Left renal pelvis (tissue), 4 donors: ENCODE results near the gene ROGDI. TPM values are rescaled to one million over a fixed set of nuclear protein-coding genes. Genes with fewer than 3 reads are reported as not detected.

Source experiments
- DNase-seq, 4 donors: peaks; one replicate each; pipeline ENCODE4 v3.0.0-alpha.2; 2013; ENCODE audit warnings: low read depth in 4 of 4, low spot score in 3 of 4
- polyA plus RNA-seq, 4 donors: library from polyadenylated mRNA; unstranded; fragments of 120-200 nt; gene quantifications; one replicate each; pipeline ENCODE4 v1.2.1, GENCODE V29; 2013; ENCODE audit not compliant: insufficient read length in 4 of 4

The ROGDI gene, protein sequence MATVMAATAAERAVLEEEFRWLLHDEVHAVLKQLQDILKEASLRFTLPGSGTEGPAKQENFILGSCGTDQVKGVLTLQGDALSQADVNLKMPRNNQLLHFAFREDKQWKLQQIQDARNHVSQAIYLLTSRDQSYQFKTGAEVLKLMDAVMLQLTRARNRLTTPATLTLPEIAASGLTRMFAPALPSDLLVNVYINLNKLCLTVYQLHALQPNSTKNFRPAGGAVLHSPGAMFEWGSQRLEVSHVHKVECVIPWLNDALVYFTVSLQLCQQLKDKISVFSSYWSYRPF
- polyA plus RNA-seq, result 10 to 100 TPM; 33.8 to 46.5 (median 37.3) TPM

DNA sequence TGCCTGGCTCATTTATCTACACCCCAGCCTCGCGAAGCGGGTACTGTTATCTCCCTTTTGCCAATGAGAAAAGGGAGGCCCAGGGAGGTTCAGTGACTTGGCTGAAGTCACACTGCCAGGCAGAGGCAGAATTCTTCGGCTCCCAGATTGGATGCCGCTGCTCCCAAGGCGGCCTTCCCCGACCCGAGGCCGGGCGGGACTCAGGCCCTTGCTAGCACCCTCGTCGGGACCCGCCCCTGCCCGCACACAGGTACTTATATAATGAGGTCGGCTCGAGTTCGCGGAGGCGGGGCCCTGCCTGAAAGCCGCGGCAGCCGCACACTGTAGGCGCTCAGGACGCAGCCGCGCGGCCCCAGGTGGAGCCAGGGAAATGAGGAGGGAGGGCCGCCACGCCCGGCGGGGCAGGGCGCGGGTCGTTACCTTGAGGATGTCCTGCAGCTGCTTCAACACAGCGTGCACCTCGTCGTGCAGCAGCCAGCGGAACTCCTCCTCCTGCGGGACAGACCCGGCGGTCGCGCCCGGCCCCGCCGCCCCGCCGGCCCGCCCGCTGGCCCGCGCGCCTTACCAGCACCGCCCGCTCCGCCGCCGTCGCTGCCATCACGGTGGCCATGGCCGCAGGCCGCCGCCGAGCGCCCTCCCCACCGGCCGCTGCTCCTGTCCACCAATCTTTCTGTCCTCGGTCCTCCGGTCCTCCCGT is at the start of gene ROGDI:
Gene ROGDI, minus strand, starts transcription at position 672 of the 697 bp plus-strand sequence. Its CDS starts 62 bp downstream, at position 610.
- peak; percentile 52 to 67 (median 58) for DNase-seq

DNA sequence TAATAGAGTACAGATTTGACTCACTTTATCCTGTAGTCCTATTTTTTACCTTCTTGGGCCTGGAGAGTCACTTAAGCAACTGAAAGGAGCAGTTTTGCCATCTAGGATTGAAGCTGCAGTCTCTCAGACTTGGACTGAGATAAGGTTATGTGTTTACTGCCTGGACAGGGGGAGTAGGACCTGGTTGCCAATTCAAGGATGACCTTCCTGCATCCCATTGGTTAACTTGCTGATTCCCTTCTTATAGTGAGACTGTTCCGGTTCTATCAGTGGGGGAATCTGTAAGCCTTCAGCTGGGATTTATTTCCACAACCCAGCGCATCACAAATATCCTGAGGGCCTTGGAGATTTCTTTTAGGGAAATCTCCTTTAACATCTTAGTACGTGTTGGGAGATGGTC is 47.8 kb upstream of the ROGDI start:
- no peak for DNase-seq

DNA sequence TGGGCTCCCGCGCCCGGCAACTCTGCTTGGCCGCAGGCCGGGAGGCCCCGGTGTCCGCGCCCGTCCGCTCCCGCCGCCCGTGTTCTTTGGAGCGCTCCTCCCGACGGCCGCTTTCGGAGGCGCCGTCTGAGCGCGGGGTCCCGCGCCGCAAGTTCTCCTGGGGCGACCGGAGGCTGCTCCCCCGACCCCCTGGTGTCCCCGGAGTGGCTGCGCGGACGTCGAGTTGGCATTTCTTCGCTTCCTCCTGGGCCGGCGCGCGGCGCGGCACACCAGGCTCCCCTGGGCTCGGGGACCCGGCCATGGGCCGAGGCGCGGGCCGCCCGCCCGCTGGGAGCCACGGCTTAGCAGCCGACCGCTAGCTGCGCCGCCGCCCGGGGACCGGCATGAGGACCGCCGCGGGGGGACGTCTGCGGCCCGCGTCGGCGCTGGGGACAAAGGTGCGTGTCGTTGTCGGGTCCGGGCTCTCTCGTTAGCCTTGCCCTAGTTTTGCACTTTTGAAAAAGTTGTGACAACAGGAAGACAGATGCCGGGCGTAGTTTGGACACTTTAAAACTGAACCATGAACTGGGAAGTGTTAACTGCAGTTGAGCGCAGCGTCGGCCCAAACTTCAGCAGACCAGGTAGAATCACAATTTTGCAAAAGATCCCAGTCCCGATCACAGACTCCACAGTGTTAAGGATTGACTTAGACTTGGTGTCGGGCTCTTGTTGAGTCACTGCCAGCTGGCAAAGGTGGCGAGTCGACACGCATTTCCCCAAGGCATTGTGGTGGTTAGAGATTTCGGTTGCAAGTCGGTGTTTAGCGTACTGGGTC is 45.5 kb upstream of the ROGDI start:
- peak in 3 of 4 donors; percentile 3 to 5 (median 3) for DNase-seq

DNA sequence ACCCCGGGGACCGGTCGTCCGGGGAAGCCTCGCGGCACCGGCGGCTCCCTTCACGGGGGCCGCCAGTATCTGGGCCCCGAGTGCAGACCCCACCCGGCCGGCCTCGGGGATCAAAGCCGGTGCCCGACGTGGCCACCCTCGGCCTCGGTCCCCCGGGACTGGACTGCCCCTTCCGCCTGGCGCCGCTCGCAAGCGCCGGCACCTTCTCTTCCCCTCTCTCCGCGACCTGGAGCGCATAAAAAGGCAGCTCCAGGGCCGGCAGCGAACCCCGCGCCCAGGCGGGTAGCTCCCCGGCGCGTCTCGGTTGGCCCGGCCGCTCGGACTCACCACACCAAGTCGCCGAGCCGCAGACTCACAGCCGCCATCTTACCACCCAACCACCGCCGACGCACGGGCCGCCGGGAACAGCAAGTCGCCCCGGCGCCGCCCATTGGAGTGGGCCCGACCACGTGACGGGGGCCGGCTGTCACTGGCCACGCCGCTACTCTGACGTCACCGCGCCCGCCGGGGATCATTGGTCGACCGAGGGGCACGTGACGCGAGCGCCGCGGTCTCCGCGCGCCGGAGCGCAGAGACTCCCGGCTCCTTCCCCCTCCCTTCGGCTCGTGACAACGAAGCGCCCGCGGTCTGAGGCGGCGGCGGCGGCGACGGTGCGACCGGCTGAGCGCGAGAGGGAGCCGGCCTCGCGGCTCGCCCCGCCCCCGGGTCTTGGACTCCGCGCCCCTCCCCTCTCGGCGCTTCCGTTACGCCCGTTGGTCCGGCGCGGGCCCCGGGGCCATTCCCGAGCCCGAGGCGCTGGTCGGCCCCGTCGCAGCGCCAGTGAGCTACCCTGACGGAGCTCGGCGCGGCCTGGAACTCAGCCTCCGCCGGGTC is 44.7 kb upstream of the ROGDI start, which contains the start of the genes GLYR1 and UBN1:
Gene GLYR1, minus strand, starts transcription at position 388 of the 873 bp plus-strand sequence. Its CDS starts 23 bp downstream, at position 365.
Gene UBN1, plus strand, starts transcription at position 581 of the 873 bp plus-strand sequence. CDS start 5,437 bp downstream, outside the sequence.
- DNase-seq, result peak; percentile 83 to 94 (median 93)

DNA sequence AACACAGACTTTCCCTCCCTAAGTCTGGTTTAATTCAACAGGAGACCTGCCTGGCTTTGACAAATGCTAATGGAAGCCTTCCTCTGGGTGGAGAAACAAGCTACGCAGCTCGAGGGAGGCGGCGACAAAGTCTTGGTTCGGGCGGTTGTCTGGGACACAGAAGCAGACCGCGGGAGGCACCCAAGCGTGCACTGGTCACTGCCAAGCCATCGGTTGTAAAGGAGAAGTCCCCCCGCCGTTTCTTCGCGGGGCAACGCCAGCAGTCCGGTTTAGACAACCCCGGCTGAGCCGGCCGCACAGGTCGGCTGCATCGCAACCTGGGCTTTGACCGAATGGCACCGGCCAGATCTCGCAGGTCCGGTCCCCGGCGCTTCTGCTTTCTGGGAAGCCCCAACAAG is 44.1 kb upstream of the ROGDI start:
- peak in 3 of 4 donors; percentile 28 to 36 (median 32) for DNase-seq

DNA sequence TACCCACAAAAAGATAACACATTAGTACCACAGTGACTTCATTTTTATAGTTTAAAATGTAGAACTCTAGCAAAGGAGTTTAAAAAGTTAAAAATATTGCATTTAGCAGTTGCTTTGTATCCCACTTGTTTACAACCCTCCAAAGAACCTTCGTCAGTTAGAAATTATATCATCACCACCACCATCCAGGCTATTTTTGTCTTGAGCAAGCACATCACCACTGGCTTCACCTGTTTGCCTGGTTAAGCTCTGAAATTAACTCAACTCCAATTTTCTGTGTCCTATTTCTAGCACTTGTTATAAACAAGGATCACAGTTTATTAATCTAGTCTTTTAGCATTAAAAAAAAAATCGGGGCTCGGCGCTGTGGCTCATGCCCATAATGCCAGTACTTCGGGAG is 38.6 kb upstream of the ROGDI start:
- no peak for DNase-seq

DNA sequence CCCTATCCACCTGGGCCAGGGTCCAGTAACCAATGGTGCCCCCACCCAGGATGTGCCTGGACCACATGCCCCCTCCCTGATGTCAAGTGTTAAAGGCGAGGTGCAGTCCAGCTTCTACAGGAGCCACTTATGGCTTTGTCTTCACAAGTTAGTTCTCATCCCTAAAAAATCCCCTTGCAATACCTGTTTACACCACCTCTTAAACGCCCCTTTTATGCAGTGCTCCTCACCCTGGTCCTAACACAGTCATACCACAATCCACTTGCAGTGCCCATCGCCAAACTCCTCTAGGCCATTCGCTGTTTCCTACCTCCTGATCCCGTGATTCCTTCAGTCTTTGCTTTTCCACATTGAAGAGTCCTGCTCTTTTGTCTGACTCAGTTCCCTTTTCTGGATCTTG is 37.5 kb upstream of the ROGDI start:
- no peak for DNase-seq

DNA sequence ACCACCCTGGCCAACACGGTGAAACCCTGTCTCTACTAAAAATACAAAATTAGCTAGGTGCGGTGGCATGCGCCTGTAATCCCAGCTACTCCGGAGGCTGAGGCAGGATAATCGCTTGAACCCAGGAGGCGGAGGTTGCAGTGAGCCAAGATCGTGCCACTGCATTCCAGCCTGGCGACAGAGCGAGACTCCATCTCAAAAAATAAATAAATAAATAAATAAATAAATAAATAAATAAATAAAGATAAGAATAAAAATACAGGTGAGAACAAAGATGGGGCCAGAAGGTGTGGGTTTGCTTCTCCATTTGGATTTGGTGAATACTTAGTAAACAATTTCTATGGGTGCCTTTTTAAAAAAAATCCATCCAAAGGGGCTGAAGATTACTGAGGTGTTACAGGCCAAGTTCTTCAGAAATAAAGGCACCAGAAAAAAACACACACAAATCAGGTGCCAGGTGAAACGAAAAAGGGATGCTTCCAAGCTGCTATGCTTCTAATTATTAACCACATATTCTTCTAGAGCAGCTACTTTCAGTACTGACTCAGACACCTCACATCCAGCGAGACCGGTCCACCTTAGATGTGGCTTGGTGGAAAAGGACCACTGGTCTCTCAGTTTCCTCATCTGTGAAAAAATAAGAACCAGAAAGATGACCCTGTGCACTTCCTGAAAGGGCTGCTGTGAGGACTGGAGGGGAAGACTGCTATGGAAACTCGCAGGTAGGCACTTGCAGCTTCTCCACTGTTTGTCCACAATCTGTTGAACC is 35.5 kb upstream of the ROGDI start:
- DNase-seq, result no peak

DNA sequence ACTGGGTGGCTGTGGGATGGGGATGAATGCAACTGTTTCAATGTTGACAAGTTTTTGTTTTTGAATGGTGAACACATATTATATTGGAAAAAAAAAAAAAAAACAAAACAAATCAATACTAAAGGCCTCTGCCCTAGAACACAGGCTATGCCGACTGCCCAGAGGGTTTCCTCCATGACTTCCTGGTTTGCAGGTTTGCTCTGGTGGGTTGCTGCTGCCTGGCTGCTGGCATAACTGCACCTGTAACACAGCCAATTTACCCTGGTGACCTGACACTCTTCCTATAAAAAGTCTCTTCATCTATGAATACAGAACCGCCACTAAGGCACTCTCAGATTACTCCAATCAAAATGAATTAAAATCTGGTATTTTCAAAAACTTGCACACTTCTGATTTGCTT is 34.3 kb upstream of the ROGDI start:
- DNase-seq, result no peak

DNA sequence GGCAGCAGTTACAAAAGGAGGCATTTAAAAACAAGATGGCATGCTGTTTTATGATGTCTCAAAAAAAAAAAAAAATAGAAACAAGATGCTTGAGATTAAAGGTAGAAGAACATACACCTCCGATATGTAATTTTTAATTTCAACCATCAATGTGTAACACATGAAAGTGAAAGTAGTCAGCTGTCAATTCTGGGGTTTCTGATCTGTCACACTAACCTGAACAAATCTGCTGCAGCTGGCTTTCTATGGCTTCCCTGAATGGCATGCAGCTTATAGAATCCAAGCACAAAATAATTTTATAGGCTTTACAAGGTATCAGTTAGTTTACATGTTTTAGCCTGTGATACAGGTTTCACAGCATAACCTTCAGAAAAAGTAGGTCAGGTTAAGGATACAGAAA is 31.2 kb upstream of the ROGDI start:
- no peak for DNase-seq

DNA sequence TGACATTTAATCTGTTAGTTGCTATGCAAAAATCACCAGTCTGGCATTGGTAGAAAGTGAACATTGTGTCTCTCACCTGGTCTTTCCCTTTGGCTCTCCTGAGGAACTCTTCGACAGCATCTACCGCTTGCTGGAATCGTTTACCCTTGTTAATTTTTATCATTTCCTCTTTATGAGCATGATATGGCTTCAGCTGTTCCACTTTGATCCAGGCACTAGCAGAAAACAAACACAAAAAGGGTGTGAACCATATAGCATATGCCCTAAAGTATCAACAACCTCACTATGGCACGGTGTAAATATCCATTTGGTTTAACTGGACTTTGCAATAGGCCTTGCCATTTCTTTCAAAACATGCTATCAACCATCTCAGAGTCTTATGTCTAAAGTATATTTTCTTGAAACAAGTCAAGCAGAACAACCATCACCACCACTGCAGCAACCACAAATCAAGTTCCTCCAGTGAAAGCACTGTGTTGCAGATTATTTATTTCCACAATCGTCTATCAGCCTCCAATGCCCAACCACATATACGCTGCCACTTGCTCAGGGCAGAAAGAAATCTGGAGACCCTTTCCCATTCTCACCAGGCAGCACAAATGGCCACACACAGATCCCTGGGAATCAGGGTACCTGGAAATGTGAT is 30.4 kb upstream of the ROGDI start:
- no peak for DNase-seq

DNA sequence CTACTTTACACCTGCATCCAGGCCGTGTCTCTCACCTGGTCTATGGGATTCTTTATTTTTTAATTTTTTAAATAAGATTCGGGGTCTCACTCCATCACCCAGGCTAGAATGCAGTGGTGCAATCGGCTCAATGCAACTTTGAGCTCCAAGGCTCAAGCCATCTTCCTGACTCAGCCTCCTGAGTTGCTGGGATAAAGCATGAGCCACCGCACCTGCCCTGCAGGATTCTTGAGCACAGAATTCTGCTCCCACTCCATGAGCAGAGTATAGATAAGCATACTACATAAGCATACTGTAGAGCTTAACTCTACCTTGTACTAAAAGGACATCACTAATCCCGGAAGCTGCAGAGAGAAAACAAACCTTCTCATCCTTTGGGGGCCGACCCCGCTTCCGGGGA is 29.2 kb upstream of the ROGDI start:
- no peak for DNase-seq

DNA sequence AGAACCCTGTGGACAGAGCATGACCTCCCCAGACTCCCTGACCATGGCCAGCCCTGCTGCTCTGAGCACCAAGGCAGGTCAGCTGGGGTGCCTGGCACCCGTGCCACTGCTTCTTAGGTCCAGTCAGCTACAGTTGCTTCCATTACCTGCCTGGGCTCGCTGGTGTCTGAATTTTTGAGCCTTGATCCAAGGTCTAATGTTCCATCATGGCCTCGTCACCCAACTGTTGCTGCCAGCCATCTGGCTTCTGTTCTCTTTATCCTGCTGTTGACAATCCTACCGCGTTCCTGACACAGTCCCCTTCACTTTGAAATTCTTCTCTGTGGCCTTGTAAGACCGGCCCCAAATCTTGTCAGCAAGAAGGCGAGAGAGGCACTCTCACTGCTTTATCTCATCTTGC is 28.0 kb upstream of the ROGDI start:
- DNase-seq, result no peak

DNA sequence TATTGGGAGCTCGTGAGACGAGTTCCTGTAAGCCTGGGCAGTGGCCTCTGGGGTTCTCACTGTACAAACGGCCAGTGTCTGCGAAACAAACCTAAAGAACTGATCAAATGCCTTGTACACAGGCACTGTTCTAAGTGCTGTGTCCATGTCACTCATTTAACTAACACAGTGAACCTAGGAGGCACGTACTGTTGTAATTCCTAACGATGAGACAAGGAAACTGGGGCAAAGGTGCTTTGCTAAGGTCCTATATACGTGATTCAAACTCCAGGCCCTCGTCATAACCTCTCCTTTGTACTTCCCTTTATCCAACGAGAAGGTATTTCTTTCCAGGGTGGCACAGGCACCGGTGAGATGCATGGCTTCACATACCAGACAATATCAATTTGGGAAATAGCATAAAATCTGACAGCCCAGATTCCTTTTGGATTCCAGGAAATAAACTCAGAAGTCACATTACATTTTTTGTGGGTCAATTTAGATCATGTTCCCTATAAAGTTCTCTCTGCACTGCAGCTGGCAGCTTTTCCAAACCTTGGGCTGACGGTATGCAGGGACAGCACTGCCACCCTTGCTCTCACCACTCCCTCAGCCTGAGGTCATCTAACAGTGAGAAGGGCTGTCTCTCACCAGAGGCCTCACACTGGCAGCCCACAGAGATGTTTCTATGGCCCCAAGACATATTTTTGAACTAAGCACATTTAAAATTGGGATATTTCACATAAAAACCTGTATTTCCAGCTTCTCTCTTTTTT is 26.3 kb upstream of the ROGDI start:
- no peak for DNase-seq

DNA sequence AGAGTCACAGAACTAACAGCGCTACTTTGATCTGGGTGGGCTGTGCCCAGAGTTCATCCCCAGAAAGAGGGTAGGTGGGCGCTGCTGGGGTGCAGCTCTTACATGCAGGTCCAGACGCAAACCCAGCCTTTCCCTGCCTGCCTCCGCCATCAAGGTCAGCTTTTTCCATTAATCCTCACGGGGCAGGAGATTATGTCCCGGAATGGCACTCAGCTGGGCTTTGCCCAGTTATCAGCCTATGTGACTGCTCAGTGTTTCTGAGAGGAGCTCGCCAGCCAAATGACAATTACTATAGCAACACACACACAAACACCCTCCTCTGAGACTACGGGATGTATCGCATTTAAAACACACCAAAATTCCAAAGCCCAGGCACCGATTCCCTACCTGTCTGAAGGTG is 24.5 kb upstream of the ROGDI start:
- DNase-seq, result no peak

DNA sequence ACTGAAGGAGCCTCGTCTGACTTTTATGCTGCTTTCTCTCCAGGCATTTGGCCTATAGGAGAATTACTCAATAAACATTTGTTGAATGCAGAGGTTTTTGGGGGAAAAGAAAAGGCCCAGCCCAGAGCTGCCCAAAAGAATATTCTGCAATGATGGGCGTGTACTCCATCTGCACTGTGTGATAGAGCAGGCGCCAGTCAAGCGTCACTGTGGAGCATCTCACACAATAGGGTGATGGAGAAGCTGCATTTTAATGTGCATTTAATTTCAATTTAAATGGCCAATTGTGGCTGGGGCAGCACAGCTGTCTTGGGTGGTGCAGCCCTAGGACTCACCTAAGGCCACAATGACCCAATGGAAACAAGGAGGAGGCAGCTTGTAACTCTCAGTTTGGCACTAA is 24.1 kb upstream of the ROGDI start:
- no peak for DNase-seq

DNA sequence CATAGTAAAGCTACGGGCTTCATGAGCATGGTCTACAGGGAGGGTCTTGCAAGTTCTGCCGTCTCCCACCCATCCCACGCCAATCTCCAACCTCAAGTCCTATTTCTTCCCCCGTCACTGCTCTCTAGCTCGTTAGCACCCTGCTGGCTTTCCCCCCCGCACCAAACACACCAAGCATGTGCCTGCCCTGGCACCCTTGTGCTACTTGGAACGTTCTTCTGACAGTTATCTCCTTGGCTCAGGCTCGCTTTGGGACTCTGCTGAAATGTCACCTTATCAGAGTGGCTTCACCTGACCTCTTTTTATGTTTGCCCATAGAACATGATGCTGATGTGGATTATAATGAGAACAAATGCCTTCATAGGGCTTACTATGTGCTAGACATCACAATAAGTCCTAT is 22.8 kb upstream of the ROGDI start:
- no peak for DNase-seq

DNA sequence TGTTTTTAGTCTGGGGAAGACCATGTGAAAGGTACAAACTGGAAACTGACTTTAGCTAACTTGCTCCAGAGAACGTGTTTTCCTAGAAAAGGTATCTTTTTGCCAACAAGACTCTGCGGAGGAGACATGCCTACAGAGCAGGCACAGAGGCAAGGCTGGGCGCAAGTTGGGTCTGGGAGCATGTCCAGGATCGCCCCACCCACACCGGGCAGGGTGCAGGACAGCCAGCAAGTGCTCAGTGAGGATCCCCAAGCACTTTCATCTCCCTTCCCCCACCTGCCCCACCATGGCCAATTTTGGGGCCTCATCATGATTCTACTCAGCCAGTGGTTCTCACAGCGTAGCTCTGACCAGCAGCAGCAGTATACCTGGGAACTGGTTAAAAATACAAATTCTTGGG is 18.2 kb upstream of the ROGDI start:
- no peak for DNase-seq
